Fibroblast of skin of right quadriceps (primary cell): ENCODE measurements around the gene UBE2J2.

ENCODE experiments used
- DNase-seq: peaks from one replicate; pipeline ENCODE4 v3.0.0-alpha.2; 2013

Gene UBE2J2

GRCh38 chr1:1225238-1225845, 48.3 kb downstream of the UBE2J2 start:
- DNase-seq, result no peak

DNA sequence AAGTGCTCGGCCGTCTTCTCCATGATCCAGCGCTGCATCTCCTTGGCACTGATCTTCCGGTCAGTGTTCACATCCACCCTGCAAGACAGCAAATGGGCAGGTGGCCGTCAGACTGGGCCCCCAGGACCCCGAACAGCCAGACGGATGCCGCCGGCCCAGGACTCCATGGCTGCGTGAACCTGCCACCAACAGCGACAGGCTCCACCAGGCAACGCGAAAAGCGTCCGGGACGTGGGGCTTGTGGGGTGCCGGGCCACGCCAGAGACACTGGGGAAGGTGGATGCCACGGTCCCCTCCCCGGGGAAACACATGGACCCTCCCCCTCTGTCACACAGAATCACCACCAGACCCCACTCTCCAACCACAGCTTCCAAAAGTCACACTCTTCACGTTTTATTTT, 49.8 kb downstream of the UBE2J2 start:
- no peak for DNase-seq

DNA sequence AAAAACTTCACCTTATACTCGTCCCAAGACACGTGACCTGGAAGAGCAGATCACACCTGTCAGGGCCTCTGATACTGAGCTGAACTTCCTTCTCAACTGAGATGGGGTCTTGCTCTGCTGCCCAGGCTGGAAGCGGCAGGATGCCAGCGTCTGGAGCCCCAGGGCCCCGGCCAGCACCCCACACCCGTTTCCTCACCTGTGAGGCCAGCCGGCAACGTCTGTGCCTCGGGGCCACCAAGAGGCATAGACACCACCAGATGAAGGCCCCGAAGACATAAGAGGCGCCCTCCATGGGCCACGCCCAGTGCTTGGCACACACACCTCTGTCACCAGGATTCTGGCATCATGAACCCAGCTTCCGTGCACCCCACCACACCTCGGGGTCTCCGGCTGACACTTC, 50.3 kb downstream of the UBE2J2 start:
- DNase-seq, result no peak

DNA sequence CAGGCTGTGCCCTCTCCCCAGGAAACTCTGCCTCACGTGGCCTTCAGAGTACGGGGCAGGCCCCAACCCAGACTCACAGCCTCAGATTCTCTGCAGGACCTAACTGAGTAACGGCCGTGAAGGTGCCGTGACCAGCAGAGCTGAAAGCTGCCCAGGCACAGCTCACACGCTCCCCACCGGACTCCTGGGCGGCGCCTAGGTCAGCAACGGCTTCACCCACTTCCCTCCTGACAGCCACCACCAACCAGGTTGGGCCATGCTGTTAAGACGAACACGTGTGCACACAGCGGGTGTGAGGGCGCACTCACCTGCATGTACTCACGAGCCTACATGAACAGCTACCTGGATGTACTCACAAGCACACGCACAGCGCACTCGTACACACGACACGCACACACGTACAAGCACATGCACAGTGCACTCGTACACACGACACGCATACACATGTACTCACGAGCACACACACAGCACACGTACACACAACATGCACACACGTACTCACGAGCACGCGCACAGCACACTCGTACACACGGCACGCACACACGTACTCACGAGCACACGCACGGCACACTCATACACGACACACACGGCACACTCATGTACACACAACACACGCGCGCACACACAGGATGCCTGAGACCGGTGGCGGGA, 51.0 kb downstream of the UBE2J2 start:
- DNase-seq, result no peak

DNA sequence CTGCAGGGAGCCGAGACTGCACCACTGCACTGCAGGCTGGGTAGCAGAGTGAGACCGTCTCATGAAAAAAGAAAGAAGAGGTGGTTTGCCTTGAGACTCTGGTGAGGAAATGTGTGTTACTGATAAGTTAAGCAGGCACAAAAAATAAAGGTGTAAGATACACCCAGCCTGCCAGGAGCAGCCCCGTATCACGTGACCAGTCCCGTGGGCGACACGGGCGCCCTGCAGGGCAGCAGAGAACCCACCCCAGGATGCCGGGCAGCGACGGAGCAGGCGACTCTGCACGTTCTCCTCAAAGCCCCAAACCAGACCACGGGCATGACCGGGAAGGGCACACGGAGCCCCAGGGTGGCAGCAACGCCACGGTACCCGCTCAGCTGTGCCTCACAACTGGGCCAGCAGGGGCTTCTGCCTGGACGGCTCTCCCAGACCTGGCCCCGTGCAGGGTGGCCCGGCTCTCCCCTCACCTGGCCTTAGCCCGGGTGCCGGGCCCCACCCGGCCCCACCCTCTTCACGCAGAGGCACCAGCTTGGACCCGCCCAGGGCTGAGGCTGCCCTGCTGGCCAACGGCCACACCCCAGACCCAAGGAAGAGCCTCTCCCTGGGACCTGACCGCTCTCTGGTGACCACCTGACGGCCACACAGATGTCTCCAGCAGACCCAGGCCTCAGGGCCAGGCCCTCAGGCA, 51.6 kb downstream of the UBE2J2 start:
- DNase-seq, result no peak

- DNase-seq, result no peak
Observed at GRCh38 chr1:1220197-1220596, 53.5 kb downstream of the UBE2J2 start.

DNA sequence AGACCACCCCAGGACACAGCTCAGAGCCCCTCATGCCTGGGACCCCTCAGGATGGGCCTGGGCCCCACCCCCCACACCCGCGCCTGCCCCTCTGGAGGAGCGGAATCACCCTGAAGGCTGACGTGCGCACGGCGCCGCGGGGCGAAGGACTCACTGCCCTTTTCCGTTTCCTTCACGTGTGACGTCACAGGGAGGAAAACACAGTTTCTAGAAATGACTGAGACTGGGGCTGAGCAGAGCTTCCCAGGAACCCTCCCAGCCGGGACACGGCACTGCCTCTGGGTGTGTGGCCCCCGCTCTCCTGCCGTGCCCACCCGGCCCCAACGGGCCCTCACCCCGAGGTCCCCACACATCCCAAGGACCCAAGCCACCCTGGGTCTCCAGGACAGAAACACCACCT, 54.3 kb downstream of the UBE2J2 start:
- DNase-seq, result no peak

- DNase-seq, result no peak
Observed at GRCh38 chr1:1218524-1219200, 55.0 kb downstream of the UBE2J2 start.

GRCh38 chr1:1217621-1218523, 55.8 kb downstream of the UBE2J2 start:
- no peak for DNase-seq

GRCh38 chr1:1216770-1217620, 56.7 kb downstream of the UBE2J2 start:
- no peak for DNase-seq

- no peak for DNase-seq
Observed at GRCh38 chr1:1215881-1216605, 57.6 kb downstream of the UBE2J2 start.

- DNase-seq, result no peak
Observed at GRCh38 chr1:1215080-1215676, 58.5 kb downstream of the UBE2J2 start.

DNA sequence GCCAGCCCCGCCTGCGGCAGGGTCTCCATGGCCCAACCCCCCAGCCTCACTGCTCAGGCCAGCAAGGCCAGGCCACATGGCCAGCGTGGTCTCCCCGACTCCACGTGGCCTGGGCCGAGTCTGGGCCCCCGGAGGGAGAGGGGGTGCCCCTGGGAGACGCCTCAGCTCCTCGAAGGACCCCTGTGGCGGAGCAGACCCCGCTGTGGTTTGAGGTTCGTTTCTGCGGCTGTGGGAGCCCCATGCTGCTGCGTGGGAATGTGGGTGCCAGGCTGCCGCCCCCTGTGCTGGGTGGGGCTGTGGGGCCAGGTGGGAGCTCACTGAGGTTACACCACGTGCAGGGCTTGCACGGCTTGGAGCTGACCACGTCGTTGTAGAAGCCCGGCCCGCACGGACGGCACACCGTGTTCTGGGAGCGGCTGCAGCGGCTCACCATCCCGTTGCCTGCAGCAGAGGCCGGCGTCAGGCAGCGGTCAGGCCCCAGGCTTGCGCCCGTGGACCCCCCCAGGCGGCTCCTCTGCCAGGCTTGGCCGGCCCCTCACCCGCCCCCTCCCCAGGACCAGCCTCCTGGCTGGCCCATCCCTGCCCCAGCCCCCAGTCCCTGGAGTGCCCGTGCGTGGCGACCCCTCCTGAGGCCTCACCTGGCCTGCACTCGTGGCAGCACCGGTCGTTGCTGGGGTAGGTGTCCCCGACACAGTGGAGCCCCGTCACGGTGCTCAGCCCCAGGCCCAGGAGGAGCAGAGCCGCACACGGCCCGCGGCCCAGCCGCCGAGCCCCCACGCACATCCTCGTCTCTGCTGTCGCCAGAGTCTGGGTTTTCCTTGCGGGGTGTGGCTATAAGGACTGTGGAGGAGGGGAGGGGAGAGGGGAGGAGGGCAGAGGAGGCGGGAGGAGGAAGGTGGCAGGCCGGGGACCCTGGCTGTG, 60.0 kb downstream of the UBE2J2 start, which contains the start of gene TNFRSF4:
TSS of gene TNFRSF4 (minus strand) at position 809 of the 921 bp plus-strand sequence. CDS start at position 783, 26 bp downstream.
- DNase-seq, result no peak

GRCh38 chr1:1212780-1213344, 60.8 kb downstream of the UBE2J2 start:
- DNase-seq, result no peak

- no peak for DNase-seq
Observed at GRCh38 chr1:1211541-1212441, 61.9 kb downstream of the UBE2J2 start.

DNA sequence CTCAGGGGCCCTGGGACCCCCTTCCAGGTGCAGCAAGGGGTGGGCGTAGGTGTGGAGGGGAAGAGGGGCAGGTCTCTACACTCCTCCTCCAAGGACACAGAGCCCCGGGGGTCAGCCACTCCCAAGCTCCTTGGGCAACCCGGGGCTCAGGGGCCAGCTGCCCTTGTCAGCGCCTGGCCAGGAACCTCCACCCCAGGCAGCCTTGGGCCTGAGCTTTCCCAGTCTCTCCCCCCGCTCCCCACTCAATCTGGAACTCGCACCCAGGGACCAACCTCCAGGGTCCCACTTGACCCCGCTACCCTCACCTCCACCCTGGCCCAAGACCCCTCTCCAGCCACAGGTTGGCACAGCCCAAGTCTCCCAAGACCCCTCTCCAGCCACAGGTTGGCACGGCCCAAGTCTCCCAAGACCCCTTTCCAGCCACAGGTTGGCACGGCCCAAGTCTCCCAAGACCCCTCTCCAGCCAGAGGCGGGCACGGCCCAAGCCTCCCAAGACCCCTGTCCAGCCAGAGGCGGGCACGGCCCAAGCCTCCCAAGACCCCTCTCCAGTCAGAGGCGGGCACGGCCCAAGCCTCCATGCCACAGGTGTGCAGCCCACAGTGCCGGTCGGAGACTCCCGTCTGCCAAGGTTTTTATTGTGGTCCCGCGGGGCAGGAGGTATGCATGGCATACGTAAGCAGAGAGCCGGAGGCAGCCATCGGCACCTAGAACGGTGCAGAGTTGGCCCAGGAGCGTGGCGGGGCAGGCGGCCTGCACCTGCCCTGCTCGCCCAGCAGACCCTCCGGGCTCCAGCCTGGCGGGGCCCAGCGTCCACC, 62.7 kb downstream of the UBE2J2 start:
- DNase-seq, result no peak
